Measurements from ENCODE around the gene ACTL10. TPM values are rescaled to one million over a fixed set of nuclear protein-coding genes. Genes with fewer than 3 reads are reported as not detected.

Gene ACTL10
- 1 to 10 TPM; 2.3 to 2.4 TPM for total RNA-seq

DNA sequence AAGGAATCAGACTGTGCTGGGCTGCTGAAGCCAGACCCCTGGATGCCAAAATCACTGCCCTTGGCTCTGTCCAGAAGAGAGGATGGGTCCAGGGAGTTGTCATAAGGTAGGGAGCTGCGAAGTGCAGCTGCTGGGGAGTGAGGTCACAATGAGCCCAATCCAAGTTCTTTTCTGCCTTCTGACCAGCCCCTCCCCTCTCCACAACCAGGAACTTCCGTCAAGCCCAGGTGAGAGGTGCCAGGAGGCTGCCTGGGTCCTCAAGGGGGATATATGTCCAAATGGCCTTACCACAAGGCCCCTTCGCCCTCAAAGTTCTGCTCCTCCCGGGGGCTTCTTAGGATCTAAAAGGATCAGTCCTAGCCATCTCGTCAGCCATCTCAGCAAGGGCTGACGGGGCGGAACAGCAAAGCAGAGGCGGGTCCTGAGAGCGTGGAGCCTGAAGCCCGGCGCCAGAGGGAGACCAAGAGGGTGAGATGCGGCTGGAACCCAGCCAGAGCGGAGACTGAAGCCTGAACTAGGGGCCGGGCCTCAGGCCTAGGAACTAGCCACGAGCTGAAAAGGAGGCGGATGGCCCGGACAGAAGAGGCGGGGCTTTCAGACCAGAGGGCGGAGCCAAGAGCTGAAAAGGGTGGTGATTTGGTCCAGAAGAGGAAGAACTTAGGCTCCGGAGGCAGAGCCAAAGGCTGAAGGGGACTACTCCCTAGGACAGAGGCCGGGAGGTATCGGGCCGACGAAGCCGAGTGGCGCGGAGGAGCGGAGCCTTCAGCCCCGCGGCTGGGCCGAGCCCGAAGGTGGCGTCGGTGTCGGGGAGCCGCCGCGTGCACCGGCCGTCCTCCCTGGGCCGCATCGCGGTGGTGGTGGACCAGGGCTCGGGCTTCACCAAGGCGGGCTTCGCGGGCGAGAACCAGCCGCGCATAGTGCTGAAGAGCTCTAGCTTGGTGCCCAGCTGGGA, at the start of gene ACTL10:
ACTL10 (plus strand) TSS at position 651 of the 952 bp plus-strand sequence. CDS start 555 bp downstream, outside the sequence.

DNA sequence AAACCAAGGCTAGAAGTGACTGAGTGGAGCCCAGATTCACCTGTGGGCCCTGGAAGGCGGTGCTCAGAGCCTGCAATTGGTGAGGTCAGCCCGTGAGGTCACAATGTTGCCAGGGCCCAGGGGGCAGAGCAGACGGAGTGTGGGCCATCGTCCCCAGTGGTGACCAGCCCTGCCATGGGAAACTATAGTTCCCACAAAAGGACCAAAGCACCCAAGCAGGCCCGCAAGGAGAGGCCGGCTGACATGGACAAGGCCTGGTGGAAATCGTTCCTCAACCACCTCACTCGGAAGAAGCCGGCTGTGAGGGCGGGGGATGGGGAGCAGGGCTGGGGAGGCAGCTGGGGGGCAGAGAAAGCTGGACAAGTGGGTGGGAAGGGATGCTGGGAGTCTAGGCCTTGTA, 4.6 kb upstream of the ACTL10 start, which contains the start of gene C20orf144:
C20orf144 (plus strand) TSS at position 156 of the 400 bp plus-strand sequence; CDS start at position 175, 19 bp downstream.

GRCh38 chr20:33674294-33675135, 7.8 kb downstream of the ACTL10 start, which contains the start of gene NECAB3:
TSS of gene NECAB3 (minus strand) at chr20:33674428. CDS start at chr20:33674352, 76 bp downstream.

GRCh38 chr20:33686100-33686983, 19.6 kb downstream of the ACTL10 start, which contains the start of gene E2F1:
TSS of gene E2F1 (minus strand) at chr20:33686385. CDS start at chr20:33686264, 121 bp downstream.

Other genes starting within 250 kb of the ACTL10 start
- gene SNTA1, start 223.2 kb upstream of the ACTL10 start, total RNA-seq, result 10 to 100 TPM; 13.3 to 14.8 TPM
- 1 to 10 TPM; 7.7 to 8.6 TPM for gene CBFA2T2, start 176.8 kb upstream of the ACTL10 start, total RNA-seq
- under 1 TPM; 0.33 to 0.34 TPM for gene C20orf144, start 4.6 kb upstream of the ACTL10 start, total RNA-seq
- gene NECAB3, start 7.5 kb downstream of the ACTL10 start, total RNA-seq, result 10 to 100 TPM; 24.1 to 27.3 TPM
- gene E2F1, start 19.4 kb downstream of the ACTL10 start, total RNA-seq, result 10 to 100 TPM; 11.4 to 28.3 TPM
- 1 to 10 TPM; 5.3 to 6.9 TPM for gene PXMP4, start 53.4 kb downstream of the ACTL10 start, total RNA-seq
- gene ZNF341, start 65.1 kb downstream of the ACTL10 start, total RNA-seq, result 1 to 10 TPM; 1.4 to 2.7 TPM
- 10 to 100 TPM; 26.2 to 36.3 TPM for gene CHMP4B, start 144.4 kb downstream of the ACTL10 start, total RNA-seq

Data from melanocyte of skin (primary cell).